ENCODE results near the gene SPDEF.

DNA sequence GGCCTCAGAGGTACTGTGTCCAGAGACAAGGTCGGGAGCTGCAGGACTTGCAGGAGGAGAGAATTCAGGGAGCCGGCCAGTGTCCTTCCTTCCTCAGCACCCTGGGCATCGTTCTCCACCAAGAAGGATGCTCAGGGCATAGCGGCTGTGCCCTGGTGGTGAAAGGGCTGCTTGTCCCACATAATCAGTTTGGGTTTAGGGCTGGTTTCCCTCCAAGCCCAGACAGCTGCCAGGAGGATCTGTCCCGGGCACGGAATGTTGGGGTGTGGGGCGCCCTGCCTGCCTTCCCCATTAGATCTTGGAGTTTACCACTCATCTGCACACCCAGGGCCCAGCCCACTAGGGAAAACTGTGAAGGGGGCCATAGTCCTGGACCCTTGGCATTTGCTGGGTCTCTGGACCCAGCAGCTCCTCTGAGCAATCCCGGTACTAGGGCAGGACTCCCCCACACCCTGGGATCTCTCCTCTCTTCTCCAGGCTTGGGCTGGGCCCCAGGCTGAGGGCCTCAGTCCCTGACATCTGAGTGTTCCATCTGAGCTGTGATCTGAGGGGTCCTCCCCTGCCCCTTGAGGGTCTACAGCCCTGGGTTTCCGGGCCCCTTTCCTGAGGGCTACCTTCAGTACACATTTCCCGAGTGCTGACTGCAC lies 18.6 kb upstream of the SPDEF start:
- no peak for TF ChIP-seq POLR2A (IDR thresholded peaks at IDR 0.05)
- TF ChIP-seq, protein P1, sequence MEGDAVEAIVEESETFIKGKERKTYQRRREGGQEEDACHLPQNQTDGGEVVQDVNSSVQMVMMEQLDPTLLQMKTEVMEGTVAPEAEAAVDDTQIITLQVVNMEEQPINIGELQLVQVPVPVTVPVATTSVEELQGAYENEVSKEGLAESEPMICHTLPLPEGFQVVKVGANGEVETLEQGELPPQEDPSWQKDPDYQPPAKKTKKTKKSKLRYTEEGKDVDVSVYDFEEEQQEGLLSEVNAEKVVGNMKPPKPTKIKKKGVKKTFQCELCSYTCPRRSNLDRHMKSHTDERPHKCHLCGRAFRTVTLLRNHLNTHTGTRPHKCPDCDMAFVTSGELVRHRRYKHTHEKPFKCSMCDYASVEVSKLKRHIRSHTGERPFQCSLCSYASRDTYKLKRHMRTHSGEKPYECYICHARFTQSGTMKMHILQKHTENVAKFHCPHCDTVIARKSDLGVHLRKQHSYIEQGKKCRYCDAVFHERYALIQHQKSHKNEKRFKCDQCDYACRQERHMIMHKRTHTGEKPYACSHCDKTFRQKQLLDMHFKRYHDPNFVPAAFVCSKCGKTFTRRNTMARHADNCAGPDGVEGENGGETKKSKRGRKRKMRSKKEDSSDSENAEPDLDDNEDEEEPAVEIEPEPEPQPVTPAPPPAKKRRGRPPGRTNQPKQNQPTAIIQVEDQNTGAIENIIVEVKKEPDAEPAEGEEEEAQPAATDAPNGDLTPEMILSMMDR (IDR thresholded peaks at IDR 0.05), result no peak
